ENCODE results near the gene IL17RB.

The IL17RB gene

GRCh38 chr3:53865732-53866499, 19.5 kb downstream of the IL17RB start:
- no peak for TF ChIP-seq TAF1 (IDR thresholded peaks at IDR 0.05; ENCODE audit: borderline replicate concordance, insufficient read depth, low read length)

GRCh38 chr3:53880396-53881345, 34.3 kb downstream of the IL17RB start:
- TF ChIP-seq POLR2AphosphoS5 (IDR thresholded peaks at IDR 0.05; ENCODE audit: low read depth, low read length) (no peak), FOXP2 (optimal IDR thresholded peaks at IDR 0.05; ENCODE audit: borderline replicate concordance, extremely low read depth, extremely low read length, insufficient read depth) (no peak), TAF1 (IDR thresholded peaks at IDR 0.05; ENCODE audit: borderline replicate concordance, insufficient read depth, low read length) (no peak), REST (IDR thresholded peaks at IDR 0.05; ENCODE audit: insufficient read depth in 1 of 2, low read depth in 2 of 2, low read length in 2 of 2) (no peak), SIN3A (IDR thresholded peaks at IDR 0.05; ENCODE audit: borderline replicate concordance, insufficient read depth, low read length) (no peak)

- TF ChIP-seq POLR2AphosphoS5 (IDR thresholded peaks at IDR 0.05; ENCODE audit: low read depth, low read length) = peak; percentile 84
- peak; percentile 30 for TF ChIP-seq FOXP2 (optimal IDR thresholded peaks at IDR 0.05; ENCODE audit: borderline replicate concordance, extremely low read depth, extremely low read length, insufficient read depth)
- no peak for TF ChIP-seq SIN3A (IDR thresholded peaks at IDR 0.05; ENCODE audit: borderline replicate concordance, insufficient read depth, low read length)
- TF ChIP-seq REST (IDR thresholded peaks at IDR 0.05; ENCODE audit: insufficient read depth in 1 of 2, low read depth in 2 of 2, low read length in 2 of 2) = peak in 1 of 2 experiments; percentile 57; a peak in 2 of 4 replicates
- peak; percentile 95 for TF ChIP-seq TAF1 (IDR thresholded peaks at IDR 0.05; ENCODE audit: borderline replicate concordance, insufficient read depth, low read length)
Measured at GRCh38 chr3:53881691-53882593, 35.6 kb downstream of the IL17RB start, which contains the start of gene ACTR8. ACTR8 (minus strand) TSS chr3:53882152; CDS start chr3:53882101, 51 bp downstream.

GRCh38 chr3:53883008-53883407, 36.6 kb downstream of the IL17RB start:
- no peak for TF ChIP-seq TAF1 (IDR thresholded peaks at IDR 0.05; ENCODE audit: borderline replicate concordance, insufficient read depth, low read length)
- no peak for TF ChIP-seq SIN3A (IDR thresholded peaks at IDR 0.05; ENCODE audit: borderline replicate concordance, insufficient read depth, low read length)

- TF ChIP-seq SIN3A (IDR thresholded peaks at IDR 0.05; ENCODE audit: borderline replicate concordance, insufficient read depth, low read length) = no peak
- TF ChIP-seq FOXP2 (optimal IDR thresholded peaks at IDR 0.05; ENCODE audit: borderline replicate concordance, extremely low read depth, extremely low read length, insufficient read depth) = no peak
- TF ChIP-seq REST (IDR thresholded peaks at IDR 0.05; ENCODE audit: insufficient read depth in 1 of 2, low read depth in 2 of 2, low read length in 2 of 2) = no peak
- TF ChIP-seq TAF1 (IDR thresholded peaks at IDR 0.05; ENCODE audit: borderline replicate concordance, insufficient read depth, low read length) = no peak
- TF ChIP-seq POLR2AphosphoS5 (IDR thresholded peaks at IDR 0.05; ENCODE audit: low read depth, low read length) = no peak
Measured at GRCh38 chr3:53884623-53885022, 38.3 kb downstream of the IL17RB start.

Data from PFSK-1 (cell line).